Measurements from ENCODE around the gene DGKI.

DGKI gene

DNA sequence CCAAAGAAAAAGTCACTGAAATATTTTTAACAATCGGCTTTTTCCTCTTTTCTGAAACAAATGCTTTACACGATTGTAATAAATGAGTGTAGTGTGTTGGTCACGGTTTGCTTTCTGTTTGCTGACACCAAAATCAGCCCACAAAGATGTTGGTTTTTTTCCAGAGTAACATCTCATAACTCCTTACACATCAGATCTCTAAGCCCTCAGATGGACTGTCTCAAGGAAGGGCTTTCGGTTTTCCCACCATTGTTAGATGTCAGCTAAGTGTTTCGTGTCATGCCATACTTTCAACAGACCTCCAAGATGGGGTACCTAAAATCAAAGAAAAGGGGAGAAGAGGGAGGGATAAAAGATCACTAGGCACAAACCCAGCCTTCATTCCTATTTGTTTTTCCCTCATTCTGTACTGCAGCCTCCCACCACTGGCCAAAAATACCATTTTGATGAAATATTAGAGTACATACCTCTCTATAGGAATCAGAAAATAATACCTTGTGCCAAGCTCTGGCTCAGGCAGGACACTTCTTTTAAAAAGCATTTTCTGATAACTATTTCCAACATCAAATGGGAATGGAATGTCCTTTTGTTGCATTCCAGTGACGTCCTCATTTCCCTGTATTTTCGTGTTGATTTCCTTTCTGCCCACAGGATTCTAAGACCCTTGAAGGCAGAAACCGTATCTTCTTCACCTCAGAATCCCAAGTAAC, 159.1 kb downstream of the DGKI start:
- in situ Hi-C loops (cut with HindIII; ENCODE audit: low sequenced_read_pairs), result no loop called here
- H3K4me3 ChIP-seq (ENCODE audit: low read depth, low read length), result no peak overlapping the region
- DNase-seq (ENCODE audit: low read depth, low spot score), result peak; percentile 77
- TF ChIP-seq, protein P1, sequence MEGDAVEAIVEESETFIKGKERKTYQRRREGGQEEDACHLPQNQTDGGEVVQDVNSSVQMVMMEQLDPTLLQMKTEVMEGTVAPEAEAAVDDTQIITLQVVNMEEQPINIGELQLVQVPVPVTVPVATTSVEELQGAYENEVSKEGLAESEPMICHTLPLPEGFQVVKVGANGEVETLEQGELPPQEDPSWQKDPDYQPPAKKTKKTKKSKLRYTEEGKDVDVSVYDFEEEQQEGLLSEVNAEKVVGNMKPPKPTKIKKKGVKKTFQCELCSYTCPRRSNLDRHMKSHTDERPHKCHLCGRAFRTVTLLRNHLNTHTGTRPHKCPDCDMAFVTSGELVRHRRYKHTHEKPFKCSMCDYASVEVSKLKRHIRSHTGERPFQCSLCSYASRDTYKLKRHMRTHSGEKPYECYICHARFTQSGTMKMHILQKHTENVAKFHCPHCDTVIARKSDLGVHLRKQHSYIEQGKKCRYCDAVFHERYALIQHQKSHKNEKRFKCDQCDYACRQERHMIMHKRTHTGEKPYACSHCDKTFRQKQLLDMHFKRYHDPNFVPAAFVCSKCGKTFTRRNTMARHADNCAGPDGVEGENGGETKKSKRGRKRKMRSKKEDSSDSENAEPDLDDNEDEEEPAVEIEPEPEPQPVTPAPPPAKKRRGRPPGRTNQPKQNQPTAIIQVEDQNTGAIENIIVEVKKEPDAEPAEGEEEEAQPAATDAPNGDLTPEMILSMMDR (IDR thresholded peaks at IDR 0.05; ENCODE audit: low read depth, low read length), result no peak

- H3K4me3 ChIP-seq (ENCODE audit: low read depth, low read length), result no peak overlapping the region
- DNase-seq (ENCODE audit: low read depth, low spot score), result no peak
- TF ChIP-seq, protein P1 (IDR thresholded peaks at IDR 0.05; ENCODE audit: low read depth, low read length), result no peak
- in situ Hi-C loops (cut with HindIII; ENCODE audit: low sequenced_read_pairs), result no loop called here
Measured at GRCh38 chr7:137685433-137686164, 161.2 kb downstream of the DGKI start.

DNA sequence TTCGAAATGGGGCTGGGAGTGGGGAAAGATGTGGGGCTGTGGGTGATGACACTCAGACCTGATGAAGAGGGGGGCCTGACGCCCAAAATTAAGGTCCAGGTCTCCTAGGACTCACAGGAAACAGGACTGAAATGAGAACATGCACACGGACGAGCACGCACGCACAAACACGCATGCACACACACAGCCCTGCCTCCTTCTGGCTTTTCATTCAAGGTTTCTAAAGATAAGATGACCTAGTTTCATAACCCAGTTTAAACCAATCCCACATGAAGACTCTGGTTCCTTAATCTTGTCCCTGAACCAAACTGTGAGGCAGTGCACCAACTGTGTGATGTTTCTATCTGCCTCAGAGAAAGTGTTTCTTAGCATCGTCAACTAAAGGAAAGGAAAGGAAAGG, 162.0 kb downstream of the DGKI start:
- in situ Hi-C loops (cut with HindIII; ENCODE audit: low sequenced_read_pairs), result no loop called here
- DNase-seq (ENCODE audit: low read depth, low spot score), result no peak
- TF ChIP-seq, protein P1 (IDR thresholded peaks at IDR 0.05; ENCODE audit: low read depth, low read length), result no peak
- no peak overlapping the region for H3K4me3 ChIP-seq (ENCODE audit: low read depth, low read length)

GRCh38 chr7:137684316-137684715, 162.5 kb downstream of the DGKI start:
- TF ChIP-seq, protein P1 (IDR thresholded peaks at IDR 0.05; ENCODE audit: low read depth, low read length), result no peak
- no peak overlapping the region for H3K4me3 ChIP-seq (ENCODE audit: low read depth, low read length)
- DNase-seq (ENCODE audit: low read depth, low spot score), result no peak
- in situ Hi-C loops (cut with HindIII; ENCODE audit: low sequenced_read_pairs), result no loop called here

DNA sequence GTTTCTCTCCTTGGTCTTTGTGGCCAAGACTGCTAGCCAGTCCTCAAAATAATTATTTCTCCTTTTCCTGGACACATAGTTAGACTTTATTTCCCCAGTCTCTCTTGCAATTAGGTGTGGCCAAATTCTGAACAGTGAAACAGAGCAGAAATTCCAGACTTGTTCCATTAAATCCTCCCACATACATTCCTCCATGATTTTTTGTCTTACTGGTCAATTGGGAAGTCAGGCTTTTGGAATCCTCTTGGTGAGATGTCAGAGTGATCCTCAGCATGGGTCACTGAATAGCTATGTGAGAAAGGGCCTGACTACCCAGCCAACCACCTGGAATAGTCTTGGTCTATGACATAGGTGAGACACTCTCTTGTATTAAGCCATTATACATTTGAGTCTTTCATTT, 164.2 kb downstream of the DGKI start:
- peak; percentile 73 for DNase-seq (ENCODE audit: low read depth, low spot score)
- H3K4me3 ChIP-seq (ENCODE audit: low read depth, low read length), result no peak overlapping the region
- TF ChIP-seq, protein P1 (IDR thresholded peaks at IDR 0.05; ENCODE audit: low read depth, low read length), result no peak
- in situ Hi-C loops (cut with HindIII; ENCODE audit: low sequenced_read_pairs), result no loop called here

DNA sequence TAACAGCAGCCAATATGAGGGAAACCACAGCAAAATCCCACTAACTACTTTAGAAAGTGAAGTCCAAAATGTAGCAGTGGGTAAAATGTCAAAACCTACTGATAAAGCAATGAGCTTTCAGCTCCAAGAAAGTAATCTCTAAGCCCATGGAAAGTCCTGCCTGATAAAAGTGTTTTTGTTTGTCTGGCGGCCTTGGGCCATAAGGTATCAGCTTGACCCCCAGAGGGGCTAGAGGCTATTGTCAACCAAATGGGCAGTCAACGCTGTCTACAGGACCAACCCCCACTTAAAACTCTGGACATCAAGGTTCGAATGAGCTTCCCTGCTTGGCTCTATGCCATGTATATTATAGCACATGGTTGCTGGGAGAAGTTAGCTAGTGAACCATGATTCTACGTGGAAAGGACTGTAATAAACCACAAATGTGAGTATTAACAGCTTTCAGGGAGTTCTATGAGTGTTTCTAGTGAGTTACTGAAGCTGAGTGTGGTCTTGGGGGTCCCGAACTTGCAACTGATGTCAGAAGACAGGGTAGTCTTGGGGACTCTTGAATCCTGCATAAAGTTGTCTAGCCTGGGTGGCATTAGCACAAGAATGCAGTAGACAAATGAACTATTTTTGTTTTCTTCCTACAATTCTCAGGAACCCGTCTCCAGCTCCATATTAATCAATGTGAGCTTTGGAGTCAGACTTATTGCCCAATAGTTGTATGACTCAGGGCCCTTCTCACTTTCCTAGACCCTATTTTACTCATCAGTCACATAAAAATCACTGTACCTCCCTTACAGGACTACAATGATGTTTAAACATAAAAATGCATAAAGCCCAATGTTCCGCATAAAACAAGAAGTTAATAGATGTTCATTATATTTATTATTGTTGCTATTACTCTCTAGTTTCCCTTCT, 164.9 kb downstream of the DGKI start:
- in situ Hi-C loops (cut with HindIII; ENCODE audit: low sequenced_read_pairs), result no loop called here
- H3K4me3 ChIP-seq (ENCODE audit: low read depth, low read length), result no peak overlapping the region
- peak; percentile 83 for DNase-seq (ENCODE audit: low read depth, low spot score)
- TF ChIP-seq, protein P1 (IDR thresholded peaks at IDR 0.05; ENCODE audit: low read depth, low read length), result no peak

Data from astrocyte of the spinal cord (primary cell).